ENCODE results near the gene DNASE1.
A peak's percentile ranks its signal among the peaks of the same experiment; 100 is the strongest.
"Not testable (repeated sequence)": the region's sequence is repeated elsewhere in the genome, so short reads cannot be mapped to it uniquely, and the experiment has no call there.

The DNASE1 gene

GRCh38 chr16:3654249-3654991 is at the start of gene DNASE1:
TSS of gene DNASE1 (plus strand) at chr16:3654691. CDS start at chr16:3655374, 683 bp downstream.
- DNase-seq: no peak

GRCh38 chr16:3606441-3606840 is 48.0 kb upstream of the DNASE1 start:
- no peak for DNase-seq

GRCh38 chr16:3607161-3607560 is 47.3 kb upstream of the DNASE1 start:
- no peak for DNase-seq

GRCh38 chr16:3607634-3608033 is 46.9 kb upstream of the DNASE1 start:
- DNase-seq: no peak

- DNase-seq: no peak
Measured at GRCh38 chr16:3608069-3608468, 46.4 kb upstream of the DNASE1 start.

- not testable (repeated sequence) for DNase-seq
Measured at GRCh38 chr16:3608976-3609375, 45.5 kb upstream of the DNASE1 start.

GRCh38 chr16:3609895-3610697 is 44.4 kb upstream of the DNASE1 start:
- DNase-seq: no peak

GRCh38 chr16:3610698-3611145 is 43.8 kb upstream of the DNASE1 start:
- no peak for DNase-seq

- DNase-seq: peak; percentile 96 to 98
Measured at GRCh38 chr16:3611146-3611975, 43.1 kb upstream of the DNASE1 start, which contains the start of gene SLX4. TSS of gene SLX4 (minus strand) at chr16:3611606. CDS start at chr16:3608964, 2,642 bp downstream.

GRCh38 chr16:3612510-3613466 is 41.7 kb upstream of the DNASE1 start:
- no peak for DNase-seq

- DNase-seq: no peak
Measured at GRCh38 chr16:3618769-3619141, 35.7 kb upstream of the DNASE1 start.

- no peak for DNase-seq
Measured at GRCh38 chr16:3623642-3624041, 30.8 kb upstream of the DNASE1 start.

- DNase-seq: no peak
Measured at GRCh38 chr16:3625331-3625730, 29.2 kb upstream of the DNASE1 start.

GRCh38 chr16:3625911-3626732 is 28.4 kb upstream of the DNASE1 start:
- DNase-seq: no peak

- DNase-seq: no peak
Measured at GRCh38 chr16:3637371-3637923, 17.0 kb upstream of the DNASE1 start.

- DNase-seq: no peak
Measured at GRCh38 chr16:3638916-3639644, 15.4 kb upstream of the DNASE1 start.

GRCh38 chr16:3640207-3640606 is 14.3 kb upstream of the DNASE1 start:
- DNase-seq: no peak

GRCh38 chr16:3640632-3641501 is 13.6 kb upstream of the DNASE1 start:
- no peak for DNase-seq

Data from NCI-H187 (cell line).